ENCODE measurements around the gene CACNB3.

DNA sequence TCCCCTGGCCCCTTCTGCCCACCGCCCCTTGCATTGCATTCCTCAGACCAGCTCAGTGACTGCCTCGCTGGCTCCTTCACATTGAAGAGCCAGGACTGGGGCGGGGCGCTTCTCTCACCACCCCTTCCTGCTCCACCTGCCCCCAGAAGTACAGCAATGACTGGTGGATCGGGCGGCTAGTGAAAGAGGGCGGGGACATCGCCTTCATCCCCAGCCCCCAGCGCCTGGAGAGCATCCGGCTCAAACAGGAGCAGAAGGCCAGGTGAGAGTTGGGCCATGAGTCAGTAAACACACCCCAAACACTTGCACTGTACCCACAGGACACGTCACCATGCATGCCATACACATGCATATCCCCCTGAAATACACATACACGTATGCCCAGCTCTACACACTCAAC, 5.8 kb downstream of the CACNB3 start:
- TF ChIP-seq ZFP36 (IDR thresholded peaks at IDR 0.05; ENCODE audit: borderline replicate concordance, low read depth, low read length, partially characterized antibody) (no peak), E2F5 (CRISPR knock-in tag; conservative IDR thresholded peaks at IDR 0.05) (no peak), ELF4 (CRISPR knock-in tag; IDR thresholded peaks at IDR 0.05; ENCODE audit: borderline replicate concordance) (no peak), ATF1 (CRISPR knock-in tag; IDR thresholded peaks at IDR 0.05) (no peak), SRSF9 (IDR thresholded peaks at IDR 0.05; ENCODE audit: borderline replicate concordance, insufficient read depth, low read depth, low read length, poor library complexity, severe bottlenecking) (no peak), ZNF605 (CRISPR knock-in tag; IDR thresholded peaks at IDR 0.05) (no peak), MAX (IDR thresholded peaks at IDR 0.05) (no peak), REST (IDR thresholded peaks at IDR 0.05; ENCODE audit: borderline replicate concordance in 1 of 2, low read depth in 1 of 2, low read length in 2 of 2) (no peak), FOXP4 (CRISPR knock-in tag; IDR thresholded peaks at IDR 0.05) (no peak), ZNF850 (CRISPR knock-in tag; conservative IDR thresholded peaks at IDR 0.05) (no peak), HOXA3 (CRISPR knock-in tag; IDR thresholded peaks at IDR 0.05) (no peak), ZNF138 (CRISPR knock-in tag; IDR thresholded peaks at IDR 0.05; ENCODE audit: low read depth) (no peak), ZNF513 (CRISPR knock-in tag; conservative IDR thresholded peaks at IDR 0.05) (no peak), CTCF (CRISPR knock-in tag; IDR thresholded peaks at IDR 0.05) (no peak)
